Hepatocyte (in vitro differentiated cells): ENCODE measurements around the gene GALT. TPM values are rescaled to one million over a fixed set of nuclear protein-coding genes. Genes with fewer than 3 reads are reported as not detected.

ENCODE experiments used
- DNase-seq: peaks from one replicate; pipeline ENCODE4 v3.0.0-alpha.2; 2016; ENCODE audit warnings: low spot score
- H2AFZ ChIP-seq: fragments of 200-600 bp; sonication (generic); 2 replicates; pipeline ENCODE4 v1.6.0; 2016; ENCODE audit warnings: antibody characterized with exemption, mild to moderate bottlenecking
- H3K27ac ChIP-seq: fragments of 200-600 bp; sonication (generic); 2 replicates; pipeline ENCODE4 v1.5.1; 2016; ENCODE audit warnings: mild to moderate bottlenecking
- H3K27me3 ChIP-seq: fragments of 200-600 bp; sonication (generic); 2 replicates; pipeline ENCODE4 v1.6.1; 2016
- H3K36me3 ChIP-seq: fragments of 200-600 bp; sonication (generic); replicated peaks from 2 replicates; pipeline ENCODE4 v1.5.1; 2016; ENCODE audit warnings: low read depth; ENCODE audit not compliant: insufficient read depth
- H3K4me1 ChIP-seq: fragments of 200-600 bp; sonication (generic); 2 replicates; pipeline ENCODE4 v1.5.1; 2016; ENCODE audit warnings: mild to moderate bottlenecking, moderate library complexity; ENCODE audit not compliant: insufficient read depth
- H3K4me2 ChIP-seq: fragments of 200-600 bp; sonication (generic); 2 replicates; pipeline ENCODE4 v1.6.0; 2016
- H3K4me3 ChIP-seq: fragments of 200-600 bp; sonication (generic); 2 replicates; pipeline ENCODE4 v1.5.1; 2016; ENCODE audit warnings: mild to moderate bottlenecking
- H3K79me2 ChIP-seq: fragments of 200-600 bp; sonication (generic); 2 replicates; pipeline ENCODE4 v1.6.0; 2017; ENCODE audit warnings: mild to moderate bottlenecking
- H3K9me2 ChIP-seq: fragments of 200-600 bp; sonication (generic); replicated peaks from 2 replicates; pipeline ENCODE4 v1.6.0; 2017; ENCODE audit warnings: mild to moderate bottlenecking; ENCODE audit not compliant: insufficient read depth
- H3K9me3 ChIP-seq: fragments of 200-600 bp; sonication (generic); 2 replicates; pipeline ENCODE4 v1.5.1; 2016; ENCODE audit warnings: low read depth, mild to moderate bottlenecking
- H4K20me1 ChIP-seq: fragments of 200-600 bp; sonication (generic); 2 replicates; pipeline ENCODE4 v1.6.0; 2016; ENCODE audit warnings: mild to moderate bottlenecking; ENCODE audit not compliant: insufficient read depth, poor library complexity, severe bottlenecking
- EZH2 ChIP-seq: fragments of 200-600 bp; sonication (generic); IDR thresholded peaks from 2 replicates; pipeline ENCODE4 v1.6.1; 2016; ENCODE audit warnings: antibody characterized with exemption, mild to moderate bottlenecking, borderline replicate concordance
- EZH2phosphoT487 ChIP-seq: fragments of 200-600 bp; sonication (generic); IDR thresholded peaks from one replicate; pipeline ENCODE4 v1.6.1; 2018; ENCODE audit warnings: antibody characterized with exemption, mild to moderate bottlenecking, low read depth, moderate library complexity; ENCODE audit not compliant: unreplicated experiment, severe bottlenecking
- WGBS: methylation state at CpG from one replicate; pipeline ENCODE4 v1.1.6; 2016; ENCODE audit warnings: low lambda C conversion rate; ENCODE audit errors: missing lambda C conversion rate; 5-methylcytosine and 5-hydroxymethylcytosine counted together
- polyA plus RNA-seq: library from polyadenylated mRNA; unstranded; fragments of >200 nt; fragmentation: Nextera tagmentation; extraction: Ambion mirVana; gene quantifications from 2 replicates; pipeline ENCODE4 v1.2.1, GENCODE V29; 2016
- total RNA-seq: library from RNA; depleted of rRNA; stranded (reverse); fragments of >200 nt; gene quantifications from 2 replicates; pipeline ENCODE4 v1.2.3, GENCODE V29; 2014
- TF ChIP-seq, protein P1 (sequence below): fragments of 200-600 bp; sonication (generic); IDR thresholded peaks from 2 replicates; pipeline ENCODE4 v1.5.1; 2016; ENCODE audit warnings: antibody characterized with exemption, mild to moderate bottlenecking; ENCODE audit not compliant: poor library complexity

The GALT gene
- total and polyA plus RNA-seq, 2 experiments from 2014 or later: 46.1 to 121 TPM

DNA sequence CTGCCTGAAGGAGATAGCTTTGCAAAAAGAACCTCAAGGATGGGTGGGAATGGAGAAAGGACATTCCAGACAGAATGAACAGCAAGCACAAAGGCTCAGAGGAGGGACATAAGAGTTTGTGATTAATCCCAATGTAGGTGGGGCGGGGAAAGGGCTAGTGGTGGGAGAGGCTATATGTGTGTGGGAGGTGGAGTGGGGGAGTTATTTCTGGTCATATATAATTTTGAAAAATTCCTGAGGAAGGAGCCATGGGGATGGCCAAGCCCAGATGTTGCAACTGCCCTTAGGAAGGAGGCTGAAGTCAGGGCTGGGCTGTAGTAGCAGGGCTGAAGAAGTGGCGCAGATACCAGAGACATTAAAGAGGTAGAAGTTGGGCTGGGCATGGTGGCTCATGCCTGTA lies 29.4 kb downstream of the GALT start:
- 100% methylated on average over 2 of the region's 2 CpGs for WGBS
- no peak for TF ChIP-seq EZH2
- TF ChIP-seq, protein P1, sequence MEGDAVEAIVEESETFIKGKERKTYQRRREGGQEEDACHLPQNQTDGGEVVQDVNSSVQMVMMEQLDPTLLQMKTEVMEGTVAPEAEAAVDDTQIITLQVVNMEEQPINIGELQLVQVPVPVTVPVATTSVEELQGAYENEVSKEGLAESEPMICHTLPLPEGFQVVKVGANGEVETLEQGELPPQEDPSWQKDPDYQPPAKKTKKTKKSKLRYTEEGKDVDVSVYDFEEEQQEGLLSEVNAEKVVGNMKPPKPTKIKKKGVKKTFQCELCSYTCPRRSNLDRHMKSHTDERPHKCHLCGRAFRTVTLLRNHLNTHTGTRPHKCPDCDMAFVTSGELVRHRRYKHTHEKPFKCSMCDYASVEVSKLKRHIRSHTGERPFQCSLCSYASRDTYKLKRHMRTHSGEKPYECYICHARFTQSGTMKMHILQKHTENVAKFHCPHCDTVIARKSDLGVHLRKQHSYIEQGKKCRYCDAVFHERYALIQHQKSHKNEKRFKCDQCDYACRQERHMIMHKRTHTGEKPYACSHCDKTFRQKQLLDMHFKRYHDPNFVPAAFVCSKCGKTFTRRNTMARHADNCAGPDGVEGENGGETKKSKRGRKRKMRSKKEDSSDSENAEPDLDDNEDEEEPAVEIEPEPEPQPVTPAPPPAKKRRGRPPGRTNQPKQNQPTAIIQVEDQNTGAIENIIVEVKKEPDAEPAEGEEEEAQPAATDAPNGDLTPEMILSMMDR: no peak
- no peak for TF ChIP-seq EZH2phosphoT487
- no peak for DNase-seq

DNA sequence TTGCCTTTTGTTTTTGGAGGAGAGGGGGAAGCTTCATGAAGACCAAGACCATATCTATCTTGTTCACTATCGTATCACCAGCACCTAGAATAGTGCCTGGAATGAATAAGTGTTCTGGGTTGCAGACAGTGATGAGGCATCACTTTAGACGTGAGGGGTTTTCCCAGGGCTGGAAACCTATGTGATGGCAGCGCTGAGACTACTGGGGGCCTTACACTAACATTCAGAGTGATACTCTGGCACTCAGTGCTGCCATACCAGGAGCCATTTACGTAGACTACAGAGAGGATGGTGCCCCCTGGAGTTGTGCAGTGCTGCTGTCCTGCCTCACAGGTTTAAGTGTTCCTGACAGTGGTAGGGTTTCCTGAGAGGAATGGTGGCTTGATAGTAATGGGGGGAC lies 37.7 kb downstream of the GALT start:
- Histone ChIP-seq H3K79me2 (no peaks in the 10 kb centered on the region), H3K4me3 (no peak overlapping the region), H3K9me2 (no peaks in the 10 kb centered on the region), H3K27me3 (no peaks in the 10 kb centered on the region), H3K4me2 (no peak overlapping the region), H2AFZ (no peak overlapping the region), H3K27ac (no peak overlapping the region), H3K4me1 (no peaks in the 10 kb centered on the region), H3K36me3 (no peaks in the 10 kb centered on the region), H4K20me1 (no peaks in the 10 kb centered on the region), H3K9me3 (no peaks in the 10 kb centered on the region)
- 96% methylated on average over 4 of the region's 4 CpGs for WGBS
- TF ChIP-seq EZH2 (no peak), EZH2phosphoT487 (no peak)
- TF ChIP-seq, protein P1: no peak
- DNase-seq: no peak

More for the DNA sequence above, 29.4 kb downstream of the GALT start:
- Histone ChIP-seq H3K27me3 (no peaks in the 10 kb centered on the region), H3K4me1 (no peaks in the 10 kb centered on the region), H3K27ac (no peak overlapping the region), H2AFZ (no peak overlapping the region), H3K79me2 (no peaks in the 10 kb centered on the region), H3K9me2 (no peaks in the 10 kb centered on the region), H3K36me3 (no peaks in the 10 kb centered on the region), H3K9me3 (no peaks in the 10 kb centered on the region), H3K4me3 (no peak overlapping the region), H3K4me2 (no peak overlapping the region), H4K20me1 (no peaks in the 10 kb centered on the region)

DNA sequence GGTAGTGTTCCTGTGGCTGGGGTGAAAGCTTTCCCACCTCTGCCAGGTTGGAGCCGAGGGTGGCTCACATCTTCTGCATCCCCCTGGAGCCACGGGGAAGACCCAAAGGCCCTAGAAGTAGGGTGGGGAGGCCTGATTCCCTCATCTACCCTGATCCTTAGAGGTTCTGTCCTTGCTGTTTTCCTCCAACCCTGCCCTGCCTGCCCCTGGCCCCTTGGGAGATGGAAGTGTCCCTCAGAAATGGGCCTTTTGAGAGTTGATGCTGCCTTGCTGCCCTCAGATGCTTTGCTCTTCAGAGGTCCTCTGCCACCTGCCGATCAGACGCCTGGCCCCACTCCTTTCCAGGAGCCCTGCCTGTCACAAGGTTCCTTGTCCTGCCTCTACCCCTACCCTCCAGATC lies 38.3 kb downstream of the GALT start:
- Histone ChIP-seq H3K4me2 (no peak overlapping the region), H3K4me3 (no peak overlapping the region), H3K9me3 (no peaks in the 10 kb centered on the region), H3K79me2 (no peaks in the 10 kb centered on the region), H3K9me2 (no peaks in the 10 kb centered on the region), H3K4me1 (no peaks in the 10 kb centered on the region), H2AFZ (no peak overlapping the region), H4K20me1 (no peaks in the 10 kb centered on the region), H3K27ac (no peak overlapping the region), H3K36me3 (no peaks in the 10 kb centered on the region), H3K27me3 (no peaks in the 10 kb centered on the region)
- 98% methylated on average over 4 of the region's 4 CpGs for WGBS
- no peak for DNase-seq
- TF ChIP-seq EZH2 (no peak), EZH2phosphoT487 (no peak)
- TF ChIP-seq, protein P1: no peak

DNA sequence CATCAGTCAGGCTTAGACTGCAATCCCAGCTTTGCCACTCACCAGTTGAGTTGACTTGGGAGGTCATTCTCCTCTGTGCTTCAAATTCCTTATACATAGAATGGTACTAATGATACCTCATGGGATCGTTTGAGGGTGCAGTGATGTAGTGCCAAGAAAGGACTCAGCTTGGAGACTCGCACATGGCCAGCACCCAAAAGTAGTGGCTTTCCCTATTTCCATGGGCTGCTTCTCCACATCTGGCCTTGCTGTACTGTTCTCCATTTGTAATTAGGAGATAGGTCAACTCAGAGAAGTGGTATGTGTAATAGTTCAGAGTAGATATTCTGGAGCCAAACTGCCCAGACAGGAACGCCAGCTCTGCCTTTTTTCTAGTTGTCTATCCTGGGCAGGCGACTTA lies 39.1 kb downstream of the GALT start:
- Histone ChIP-seq H3K4me2 (no peak overlapping the region), H3K4me1 (no peaks in the 10 kb centered on the region), H3K27ac (no peak overlapping the region), H3K9me2 (no peaks in the 10 kb centered on the region), H3K79me2 (no peaks in the 10 kb centered on the region), H3K27me3 (no peaks in the 10 kb centered on the region), H3K36me3 (no peaks in the 10 kb centered on the region), H3K4me3 (no peak overlapping the region), H3K9me3 (no peaks in the 10 kb centered on the region), H2AFZ (no peak overlapping the region), H4K20me1 (no peaks in the 10 kb centered on the region)
- TF ChIP-seq EZH2phosphoT487: no peak
- TF ChIP-seq, protein P1: no peak
- TF ChIP-seq EZH2: no peak
- WGBS: 86% methylated on average over 4 of the region's 4 CpGs
- DNase-seq: no peak
